Adipocyte (in vitro differentiated cells): Measurements from ENCODE around the gene NOX4.
A peak's percentile ranks its signal among the peaks of the same experiment; 100 is the strongest.

Experiments used
- DNase-seq: peaks from one replicate; pipeline ENCODE4 v3.0.0-alpha.2; 2015; ENCODE audit warnings: low read depth
- H3K27me3 ChIP-seq: replicated peaks from 2 replicates; pipeline ENCODE4 v1.7.0; 2013; ENCODE audit warnings: mild to moderate bottlenecking, low read length, moderate library complexity; ENCODE audit not compliant: control insufficient read depth, insufficient read depth
- H3K36me3 ChIP-seq: 2 replicates; pipeline ENCODE4 v1.7.0; 2013; ENCODE audit warnings: low read length, mild to moderate bottlenecking, moderate library complexity; ENCODE audit not compliant: control insufficient read depth, insufficient read depth, severe bottlenecking
- H3K4me1 ChIP-seq: 2 replicates; pipeline ENCODE4 v1.7.0; 2013; ENCODE audit warnings: mild to moderate bottlenecking, low read length, moderate library complexity; ENCODE audit not compliant: control insufficient read depth, insufficient read depth
- H3K4me3 ChIP-seq: 2 replicates; pipeline ENCODE4 v1.7.0; 2013; ENCODE audit warnings: mild to moderate bottlenecking, low read length, moderate library complexity
- H3K9ac ChIP-seq: 2 replicates; pipeline ENCODE4 v1.7.0; 2013; ENCODE audit warnings: mild to moderate bottlenecking, low read length, moderate library complexity
- H3K9me3 ChIP-seq: 2 replicates; pipeline ENCODE4 v1.7.0; 2013; ENCODE audit warnings: mild to moderate bottlenecking, low read length, moderate library complexity; ENCODE audit not compliant: control insufficient read depth

The NOX4 gene

DNA sequence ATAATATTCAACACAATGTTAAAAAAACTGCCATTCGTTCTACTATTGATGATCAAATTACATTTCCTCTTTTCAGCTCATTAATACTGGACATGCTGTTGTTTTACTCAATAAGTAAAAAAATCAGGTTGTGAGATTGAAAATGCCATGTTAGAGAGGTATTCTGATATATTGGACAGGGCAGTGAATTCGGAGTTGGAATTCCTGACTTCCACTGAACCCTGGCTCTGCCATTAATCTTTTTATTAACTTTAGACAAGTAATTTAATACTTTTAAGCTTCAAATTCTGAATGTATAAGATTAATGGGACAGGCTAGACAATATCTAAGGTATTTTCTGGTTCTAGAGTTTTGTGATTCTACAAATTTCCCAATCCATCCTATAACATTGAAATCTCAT lies 12.2 kb upstream of the NOX4 start:
- Histone ChIP-seq H3K4me1 (peaks cover 8% of the 10 kb centered on the region), H3K4me3 (no peak overlapping the region), H3K27me3 (no peaks in the 10 kb centered on the region), H3K9me3 (no peaks in the 10 kb centered on the region), H3K36me3 (no peaks in the 10 kb centered on the region), H3K9ac (no peak overlapping the region)
- no peak for DNase-seq

- H3K36me3 ChIP-seq = no peaks in the 10 kb centered on the region
These were observed 11.1 kb upstream of the NOX4 start for GRCh38 chr11:89502301-89502700.

GRCh38 chr11:89500336-89500735 lies 9.2 kb upstream of the NOX4 start:
- H3K27me3 ChIP-seq = no peaks in the 10 kb centered on the region
- no peaks in the 10 kb centered on the region for H3K36me3 ChIP-seq
- no peak overlapping the region for H3K4me3 ChIP-seq
- H3K4me1 ChIP-seq = peaks cover 19% of the 10 kb centered on the region
- no peak for DNase-seq
- no peaks in the 10 kb centered on the region for H3K9me3 ChIP-seq
- H3K9ac ChIP-seq = no peak overlapping the region

More at GRCh38 chr11:89502301-89502700, 11.1 kb upstream of the NOX4 start:
- no peak overlapping the region for H3K4me3 ChIP-seq
- H3K9ac ChIP-seq = no peak overlapping the region
- peaks cover 8% of the 10 kb centered on the region for H3K4me1 ChIP-seq
- no peaks in the 10 kb centered on the region for H3K9me3 ChIP-seq
- DNase-seq = no peak
- no peaks in the 10 kb centered on the region for H3K27me3 ChIP-seq

- Histone ChIP-seq H3K4me3 (no peak overlapping the region), H3K36me3 (no peaks in the 10 kb centered on the region), H3K9ac (no peak overlapping the region), H3K27me3 (no peaks in the 10 kb centered on the region), H3K9me3 (no peaks in the 10 kb centered on the region), H3K4me1 (peaks cover 22% of the 10 kb centered on the region)
- no peak for DNase-seq
These were observed 7.8 kb upstream of the NOX4 start for GRCh38 chr11:89498845-89499448.

DNA sequence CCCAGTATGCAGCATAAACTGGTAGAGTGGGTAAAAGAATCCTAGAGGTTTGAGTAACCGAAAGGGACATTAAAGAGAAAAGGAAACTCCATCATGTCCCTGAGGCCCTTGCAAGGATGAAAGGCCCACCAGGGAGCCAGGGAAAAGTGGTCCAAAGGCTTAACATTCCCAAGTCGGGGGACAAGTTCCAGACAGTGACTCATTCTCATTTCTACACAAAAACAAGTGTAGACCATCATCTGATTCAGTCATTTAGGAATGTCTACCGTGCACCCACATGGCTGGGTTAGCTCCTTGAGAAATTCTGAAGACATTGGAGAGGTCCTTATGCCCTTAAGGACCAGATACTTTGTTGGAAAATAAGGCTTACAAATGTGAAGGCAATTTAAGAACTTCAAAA lies 4.8 kb upstream of the NOX4 start:
- H3K4me3 ChIP-seq = no peak overlapping the region
- H3K9me3 ChIP-seq = no peaks in the 10 kb centered on the region
- H3K4me1 ChIP-seq = peaks cover 24% of the 10 kb centered on the region
- DNase-seq = peak; percentile 93
- H3K9ac ChIP-seq = no peak overlapping the region
- no peaks in the 10 kb centered on the region for H3K36me3 ChIP-seq
- H3K27me3 ChIP-seq = no peaks in the 10 kb centered on the region

DNA sequence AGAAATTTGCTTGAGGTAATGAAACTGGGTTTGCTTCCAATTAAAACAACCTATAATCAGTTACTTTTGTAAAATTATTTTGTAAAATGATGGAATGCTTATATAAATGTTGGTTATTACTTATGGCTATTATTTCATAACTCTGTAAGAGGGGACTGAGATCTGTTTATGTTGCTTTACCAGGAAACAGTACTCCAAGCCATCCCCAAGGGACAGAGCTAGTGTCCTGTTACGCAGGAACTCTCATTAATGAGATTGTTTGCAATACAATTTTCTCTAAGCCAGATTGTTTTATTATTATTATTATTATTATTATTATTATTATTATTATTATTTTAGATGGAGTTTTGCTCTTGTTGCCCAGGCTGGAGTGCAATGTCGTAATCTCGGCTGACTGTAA lies 2.3 kb upstream of the NOX4 start:
- Histone ChIP-seq H3K9me3 (no peaks in the 10 kb centered on the region), H3K4me3 (no peak overlapping the region), H3K36me3 (no peaks in the 10 kb centered on the region), H3K4me1 (peaks cover 20% of the 10 kb centered on the region), H3K27me3 (no peaks in the 10 kb centered on the region), H3K9ac (no peak overlapping the region)
- DNase-seq = peak; percentile 9

- Histone ChIP-seq H3K9me3 (no peaks in the 10 kb centered on the region), H3K9ac (peak overlapping the region; percentile 81), H3K27me3 (no peaks in the 10 kb centered on the region), H3K4me1 (peaks cover 11% of the 10 kb centered on the region), H3K4me3 (peak overlapping the region; percentile 84), H3K36me3 (no peaks in the 10 kb centered on the region)
- DNase-seq = no peak
These were observed 584 bp downstream of the NOX4 start for GRCh38 chr11:89490602-89490980.

GRCh38 chr11:89489930-89490329 lies 1.2 kb downstream of the NOX4 start:
- no peak overlapping the region for H3K9ac ChIP-seq
- H3K9me3 ChIP-seq = no peaks in the 10 kb centered on the region
- no peaks in the 10 kb centered on the region for H3K27me3 ChIP-seq
- H3K4me1 ChIP-seq = peaks cover 6% of the 10 kb centered on the region
- no peaks in the 10 kb centered on the region for H3K36me3 ChIP-seq
- DNase-seq = no peak
- no peak overlapping the region for H3K4me3 ChIP-seq

- no peaks in the 10 kb centered on the region for H3K9me3 ChIP-seq
- DNase-seq = peak; percentile 22
- H3K4me1 ChIP-seq = peaks cover 6% of the 10 kb centered on the region
- H3K4me3 ChIP-seq = no peak overlapping the region
- H3K9ac ChIP-seq = no peak overlapping the region
- no peaks in the 10 kb centered on the region for H3K27me3 ChIP-seq
- no peaks in the 10 kb centered on the region for H3K36me3 ChIP-seq
These were observed 4.2 kb downstream of the NOX4 start for GRCh38 chr11:89487016-89487415.

DNA sequence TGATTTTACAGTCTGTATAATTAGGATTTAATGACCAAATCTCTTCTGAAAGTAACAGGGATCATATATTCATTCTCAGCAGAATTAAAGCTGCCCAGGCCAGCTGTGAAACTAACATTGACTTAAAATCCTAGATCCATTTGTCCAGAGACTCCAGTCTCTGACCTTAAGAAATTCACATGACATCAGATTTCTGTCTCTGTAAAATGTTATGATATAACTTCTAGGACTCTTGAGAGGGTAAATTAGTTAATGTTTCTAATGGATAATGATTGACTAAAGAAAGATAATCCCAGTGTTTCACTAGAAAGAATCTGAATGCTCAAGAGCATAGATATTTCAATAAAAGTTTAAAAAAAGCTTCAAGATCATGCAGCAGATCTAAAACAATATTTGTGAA lies 6.3 kb downstream of the NOX4 start:
- no peaks in the 10 kb centered on the region for H3K27me3 ChIP-seq
- H3K9ac ChIP-seq = no peak overlapping the region
- no peaks in the 10 kb centered on the region for H3K9me3 ChIP-seq
- no peak for DNase-seq
- no peak overlapping the region for H3K4me3 ChIP-seq
- no peaks in the 10 kb centered on the region for H3K4me1 ChIP-seq
- H3K36me3 ChIP-seq = no peaks in the 10 kb centered on the region

DNA sequence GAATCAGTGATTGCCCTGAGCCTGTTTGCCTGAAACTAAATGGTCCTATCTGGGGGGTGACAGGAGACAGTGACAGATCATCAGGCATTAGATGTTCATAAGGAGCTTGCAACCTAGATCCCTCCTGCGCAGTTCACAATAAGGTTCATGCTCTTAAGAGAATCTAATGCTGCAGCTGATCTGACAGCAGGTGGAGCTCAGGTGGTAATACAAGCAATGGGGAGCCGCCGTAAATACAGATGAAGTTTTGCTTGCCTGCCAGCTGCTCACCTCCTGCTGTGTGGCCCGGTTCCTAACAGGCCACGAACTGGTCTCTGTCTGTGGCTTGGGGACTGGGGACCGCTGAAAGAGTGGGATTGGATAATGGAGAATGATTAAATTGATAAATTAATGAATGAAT lies 14.0 kb downstream of the NOX4 start:
- no peak overlapping the region for H3K4me3 ChIP-seq
- no peak overlapping the region for H3K9ac ChIP-seq

DNA sequence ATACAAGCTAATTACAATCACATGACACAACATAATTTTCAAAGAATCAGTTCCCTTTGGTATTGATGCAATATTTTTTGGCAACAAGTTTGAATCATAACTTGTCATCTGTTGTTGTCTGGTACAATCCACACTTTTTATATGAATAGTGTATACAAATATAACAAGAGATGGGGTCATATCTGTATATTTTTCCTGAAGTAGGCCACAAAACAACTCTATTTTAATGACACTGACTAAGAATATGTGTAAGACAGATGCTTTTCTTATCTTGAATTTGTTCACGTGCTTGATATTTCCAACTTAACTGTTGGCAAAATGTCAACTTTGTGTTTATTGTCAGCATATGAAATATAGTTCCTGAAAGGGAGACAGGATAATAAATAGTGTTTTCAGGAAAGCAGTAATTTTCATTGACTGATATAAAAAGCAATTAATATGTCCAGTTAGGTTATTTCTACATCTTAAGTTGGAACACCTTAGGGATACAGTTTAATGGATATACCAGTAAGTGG lies 27.9 kb downstream of the NOX4 start:
- no peak for DNase-seq
- H3K27me3 ChIP-seq = no peaks in the 10 kb centered on the region
- H3K9me3 ChIP-seq = no peaks in the 10 kb centered on the region
- H3K36me3 ChIP-seq = no peaks in the 10 kb centered on the region
- no peak overlapping the region for H3K9ac ChIP-seq
- H3K4me3 ChIP-seq = no peak overlapping the region
- H3K4me1 ChIP-seq = peaks cover 3% of the 10 kb centered on the region

More for the DNA sequence above, 14.0 kb downstream of the NOX4 start:
- H3K36me3 ChIP-seq = no peaks in the 10 kb centered on the region
- H3K27me3 ChIP-seq = no peaks in the 10 kb centered on the region
- DNase-seq = no peak
- H3K4me1 ChIP-seq = no peaks in the 10 kb centered on the region
- no peaks in the 10 kb centered on the region for H3K9me3 ChIP-seq
